Embryonic facial prominence (tissue), 1 donor: ENCODE data around the gene SNRPE.
"Not testable (repeated sequence)": the region's sequence is repeated elsewhere in the genome, so short reads cannot be mapped to it uniquely, and the experiment has no call there.

Experiments
- DNase-seq: peaks from one replicate; pipeline ENCODE4 v3.0.0-alpha.2; 2016; ENCODE audit errors: extremely low spot score

SNRPE gene

GRCh38 chr1:203861379-203862184 lies at the start of gene SNRPE:
TSS of gene SNRPE (plus strand) at chr1:203861599. CDS start at chr1:203861660, 61 bp downstream.
- DNase-seq = peak; percentile 98

GRCh38 chr1:203813581-203814341 lies 47.6 kb upstream of the SNRPE start:
- no peak for DNase-seq

- DNase-seq = no peak
Observed at GRCh38 chr1:203818399-203818798, 43.0 kb upstream of the SNRPE start.

- no peak for DNase-seq
Observed at GRCh38 chr1:203823306-203823705, 38.1 kb upstream of the SNRPE start.

- DNase-seq = no peak
Observed at GRCh38 chr1:203826175-203826574, 35.2 kb upstream of the SNRPE start.

GRCh38 chr1:203828002-203828401 lies 33.4 kb upstream of the SNRPE start:
- no peak for DNase-seq

- DNase-seq = no peak
Observed at GRCh38 chr1:203828503-203828902, 32.9 kb upstream of the SNRPE start.

GRCh38 chr1:203829247-203829646 lies 32.2 kb upstream of the SNRPE start:
- DNase-seq = not testable (repeated sequence)

GRCh38 chr1:203835476-203835875 lies 25.9 kb upstream of the SNRPE start:
- no peak for DNase-seq

GRCh38 chr1:203839081-203839480 lies 22.3 kb upstream of the SNRPE start:
- DNase-seq = no peak

GRCh38 chr1:203840208-203840808 lies 21.1 kb upstream of the SNRPE start:
- DNase-seq = no peak

GRCh38 chr1:203842559-203842876 lies 18.9 kb upstream of the SNRPE start:
- no peak for DNase-seq

GRCh38 chr1:203843435-203843834 lies 18.0 kb upstream of the SNRPE start:
- DNase-seq = no peak

- not testable (repeated sequence) for DNase-seq
Observed at GRCh38 chr1:203853112-203853511, 8.3 kb upstream of the SNRPE start.

- DNase-seq = no peak
Observed at GRCh38 chr1:203858055-203858454, 3.3 kb upstream of the SNRPE start.

GRCh38 chr1:203858975-203859374 lies 2.4 kb upstream of the SNRPE start:
- no peak for DNase-seq

- no peak for DNase-seq
Observed at GRCh38 chr1:203860396-203861025, 888 bp upstream of the SNRPE start.

- no peak for DNase-seq
Observed at GRCh38 chr1:203867802-203868201, 6.4 kb downstream of the SNRPE start.

- no peak for DNase-seq
Observed at GRCh38 chr1:203870245-203870644, 8.8 kb downstream of the SNRPE start.

- peak; percentile 15 for DNase-seq
Observed at GRCh38 chr1:203871114-203871880, 9.9 kb downstream of the SNRPE start.

- DNase-seq = no peak
Observed at GRCh38 chr1:203873094-203873493, 11.7 kb downstream of the SNRPE start.

- no peak for DNase-seq
Observed at GRCh38 chr1:203878422-203878821, 17.0 kb downstream of the SNRPE start.
